ENCODE results near the gene GRM7. TPM values are rescaled to one million over a fixed set of nuclear protein-coding genes. Genes with fewer than 3 reads are reported as not detected.

The GRM7 gene
- total and polyA plus RNA-seq, 2 of the 4 experiments (the other 2 are of a cell fraction) = not detected

- H3K14ac ChIP-seq (replicated peaks; ENCODE audit: low read depth, low read length) = no peak overlapping the region
- no peak overlapping the region for H3K9ac ChIP-seq (ENCODE audit: low read depth, low read length)
- DNase-seq = no peak
- BruUV-seq (replicated peaks) = no TSS peak
- no peaks in the 10 kb centered on the region for H3K9me1 ChIP-seq (ENCODE audit: insufficient read depth, low read length)
- no peak overlapping the region for H3K23ac ChIP-seq (ENCODE audit: low read depth, low read length)
- no peak overlapping the region for H2BK15ac ChIP-seq (ENCODE audit: low read depth, low read length)
- H2AK9ac ChIP-seq (replicated peaks; ENCODE audit: low read depth, low read length, poor library complexity) = no peak overlapping the region
- no peak overlapping the region for H3K4me2 ChIP-seq (ENCODE audit: low read depth, low read length)
- no peaks in the 10 kb centered on the region for H3K27me3 ChIP-seq (ENCODE audit: control insufficient read depth, insufficient read depth, low read length)
- no peak for TF ChIP-seq POLR2A (IDR thresholded peaks at IDR 0.05; ENCODE audit: low read depth, low read length)
- no peak for TF ChIP-seq BHLHE40 (IDR thresholded peaks at IDR 0.05; ENCODE audit: low read depth, low read length)
- TF ChIP-seq RAD21 (IDR thresholded peaks at IDR 0.05; ENCODE audit: low read length) = no peak
- TF ChIP-seq, protein P1, sequence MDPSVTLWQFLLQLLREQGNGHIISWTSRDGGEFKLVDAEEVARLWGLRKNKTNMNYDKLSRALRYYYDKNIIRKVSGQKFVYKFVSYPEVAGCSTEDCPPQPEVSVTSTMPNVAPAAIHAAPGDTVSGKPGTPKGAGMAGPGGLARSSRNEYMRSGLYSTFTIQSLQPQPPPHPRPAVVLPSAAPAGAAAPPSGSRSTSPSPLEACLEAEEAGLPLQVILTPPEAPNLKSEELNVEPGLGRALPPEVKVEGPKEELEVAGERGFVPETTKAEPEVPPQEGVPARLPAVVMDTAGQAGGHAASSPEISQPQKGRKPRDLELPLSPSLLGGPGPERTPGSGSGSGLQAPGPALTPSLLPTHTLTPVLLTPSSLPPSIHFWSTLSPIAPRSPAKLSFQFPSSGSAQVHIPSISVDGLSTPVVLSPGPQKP (IDR thresholded peaks at IDR 0.05; ENCODE audit: borderline replicate concordance, low read depth, low read length) = no peak
- TF ChIP-seq CTCF (conservative IDR thresholded peaks at IDR 0.05; ENCODE audit: low read depth, low read length) = no peak
- TF ChIP-seq SMC3 (IDR thresholded peaks at IDR 0.05; ENCODE audit: low read depth, low read length) = no peak
- TF ChIP-seq USF2 (IDR thresholded peaks at IDR 0.05; ENCODE audit: low read depth, low read length) = no peak
- no peak for TF ChIP-seq FOS (IDR thresholded peaks at IDR 0.05; ENCODE audit: low read depth, low read length)
- no peak for TF ChIP-seq MAZ (IDR thresholded peaks at IDR 0.05; ENCODE audit: borderline replicate concordance, low read depth, low read length)
- no peak for TF ChIP-seq RFX5 (IDR thresholded peaks at IDR 0.05; ENCODE audit: low read depth, low read length)
- TF ChIP-seq NFE2L2 (IDR thresholded peaks at IDR 0.05; ENCODE audit: low read depth, low read length) = no peak
- no peak for TF ChIP-seq CHD1 (IDR thresholded peaks at IDR 0.05; ENCODE audit: low read depth, low read length)
- no peak for TF ChIP-seq CEBPB (IDR thresholded peaks at IDR 0.05; ENCODE audit: low read depth, low read length)
- TF ChIP-seq MXI1 (IDR thresholded peaks at IDR 0.05; ENCODE audit: borderline replicate concordance, low read depth, low read length) = no peak
- TF ChIP-seq RCOR1 (IDR thresholded peaks at IDR 0.05; ENCODE audit: insufficient replicate concordance, low read length) = no peak
- TF ChIP-seq MAFK (IDR thresholded peaks at IDR 0.05; ENCODE audit: low read depth, low read length) = no peak
- dilution Hi-C loops (cut with HindIII; ENCODE audit: low sequenced_read_pairs, unreplicated experiment) (no loop called here), intact Hi-C loops (cut with micrococcal nuclease) (no loop called here), in situ Hi-C loops (cut with MboI; ENCODE audit: low sequenced_read_pairs) (no loop called here)
- no peaks in the 10 kb centered on the region for H3K4me1 ChIP-seq (ENCODE audit: control insufficient read depth, insufficient read depth, low read length)
- H3K4me3 ChIP-seq (ENCODE audit: insufficient read depth, low read depth, low read length) = no peak overlapping the region
- no peaks in the 10 kb centered on the region for H3K36me3 ChIP-seq (ENCODE audit: control insufficient read depth, insufficient read depth, low read length)
- no CpG with 5 or more reads among the region's 5 CpGs for WGBS, 2 experiments (ENCODE audit: extremely low coverage in 2 of 2, insufficient read length in 1 of 2)
- no peaks in the 10 kb centered on the region for H3K79me1 ChIP-seq (ENCODE audit: low read depth in 1 of 2, low read length in 2 of 2)
- no peaks in the 10 kb centered on the region for H4K20me1 ChIP-seq (ENCODE audit: insufficient read depth, low read length)
- ATAC-seq (ENCODE audit: low read depth) = no peak
- H3K4ac ChIP-seq (ENCODE audit: low read depth, low read length) = no peak overlapping the region
- no peak overlapping the region for H3K27ac ChIP-seq (ENCODE audit: insufficient read depth, low read length)
- H2AFZ ChIP-seq (replicated peaks; ENCODE audit: low read length, poor library complexity) = no peak overlapping the region
- H2BK20ac ChIP-seq (ENCODE audit: low read depth, low read length) = no peak overlapping the region
- H4K91ac ChIP-seq (ENCODE audit: insufficient read depth, low read depth, low read length) = no peak overlapping the region
- H2AK5ac ChIP-seq (ENCODE audit: low read depth, low read length) = no peak overlapping the region
- no peak overlapping the region for H2BK5ac ChIP-seq (ENCODE audit: low read depth, low read length, poor library complexity, severe bottlenecking)
- H3K18ac ChIP-seq (ENCODE audit: low read depth, low read length) = no peak overlapping the region
- no peak overlapping the region for H3K56ac ChIP-seq (ENCODE audit: extremely low read depth, insufficient read depth, low read length)
- ChIA-PET POLR2A (ENCODE audit: unreplicated experiment) (no interaction called here), CTCF (no interaction called here)
- H3K9me3 ChIP-seq (ENCODE audit: control insufficient read depth, insufficient read depth, low read length) = peaks cover 28% of the 10 kb centered on the region
- no peak overlapping the region for H2BK120ac ChIP-seq (ENCODE audit: low read depth, low read length)
- H4K8ac ChIP-seq (ENCODE audit: low read depth in 2 of 2, low read length in 2 of 2) = no peak overlapping the region
- no peak overlapping the region for H4K5ac ChIP-seq (ENCODE audit: low read depth, low read length)
Measured at GRCh38 chr3:7709376-7710082, 848.6 kb downstream of the GRM7 start.

All from IMR-90 (cell line).